ENCODE measurements around the gene RSAD1. TPM values are rescaled to one million over a fixed set of nuclear protein-coding genes. Genes with fewer than 3 reads are reported as not detected.

Gene RSAD1
- total and polyA plus RNA-seq, 10 of the 15 experiments (the other 5 are each of a cell fraction or from before 2014, with no cell fraction given): 2.5 to 28.1 (median 22.6) TPM

GRCh38 chr17:50447870-50448595 lies 30.6 kb upstream of the RSAD1 start:
- H3K36me3 ChIP-seq (ENCODE audit: control insufficient read depth in 2 of 2, insufficient read depth in 2 of 2, low read length in 1 of 2): no peaks in the 10 kb centered on the region
- H3K79me2 ChIP-seq (ENCODE audit: control insufficient read depth, insufficient read depth, low read length): no peaks in the 10 kb centered on the region
- no peak overlapping the region for H3K4me3 ChIP-seq
- peaks cover 11% of the 10 kb centered on the region for H3K4me1 ChIP-seq (ENCODE audit: control insufficient read depth, insufficient read depth, low read length)
- H3K9me3 ChIP-seq (replicated peaks; ENCODE audit: control insufficient read depth, insufficient read depth, low read length): no peaks in the 10 kb centered on the region
- no peaks in the 10 kb centered on the region for H3K27me3 ChIP-seq (replicated peaks in 1 of 2; ENCODE audit: control insufficient read depth in 2 of 2, insufficient read depth in 2 of 2, low read length in 1 of 2)
- H3K4me2 ChIP-seq (ENCODE audit: control insufficient read depth, insufficient read depth): no peak overlapping the region
- in situ Hi-C loops (cut with MboI) (no loop called here), intact Hi-C loops (cut with micrococcal nuclease; ENCODE audit: unreplicated experiment) (no loop called here)
- 81% methylated on average over 7 of the region's 7 CpGs for WGBS (ENCODE audit: insufficient coverage, insufficient replicate concordance, low lambda C conversion rate, missing lambda C conversion rate)
- ChIA-PET CTCF (no interaction called here), RAD21 (ENCODE audit: unreplicated experiment) (interaction anchor here (0.5 kb wide), 1 partner anchor 226 kb away, joined by 3 read pairs; no protein-coding TSS in a partner anchor), SMC1A (ENCODE audit: uncharacterized antibody, unreplicated experiment) (no interaction called here), POLR2A (no interaction called here)
- no peak overlapping the region for H3K27ac ChIP-seq (ENCODE audit: control insufficient read depth, insufficient read depth)
- BruUV-seq (replicated peaks): no TSS peak
- ATAC-seq (no peak), FAIRE-seq (no peak), DNase-seq (ENCODE audit: low read depth, low spot score) (no peak)
- H2AFZ ChIP-seq (ENCODE audit: control insufficient read depth, low read depth, low read length): no peak overlapping the region
- no peaks in the 10 kb centered on the region for H4K20me1 ChIP-seq (ENCODE audit: control insufficient read depth, insufficient read depth)
- H3K9ac ChIP-seq (ENCODE audit: control insufficient read depth, insufficient read depth, low read length): no peak overlapping the region
- TF ChIP-seq MYC (IDR thresholded peaks at IDR 0.05; ENCODE audit: insufficient read depth, insufficient read length, insufficient replicate concordance, low read length, severe bottlenecking) (no peak), BMI1 (IDR thresholded peaks at IDR 0.05; ENCODE audit: borderline replicate concordance) (no peak), TCF3 (IDR thresholded peaks at IDR 0.05; ENCODE audit: borderline replicate concordance, insufficient read depth, low read depth, low read length) (no peak), ESRRA (IDR thresholded peaks at IDR 0.05; ENCODE audit: low read length) (no peak), HDAC2 (IDR thresholded peaks at IDR 0.05) (no peak), GABPA (IDR thresholded peaks at IDR 0.05; ENCODE audit: low read depth) (no peak)
- TF ChIP-seq, protein P1, sequence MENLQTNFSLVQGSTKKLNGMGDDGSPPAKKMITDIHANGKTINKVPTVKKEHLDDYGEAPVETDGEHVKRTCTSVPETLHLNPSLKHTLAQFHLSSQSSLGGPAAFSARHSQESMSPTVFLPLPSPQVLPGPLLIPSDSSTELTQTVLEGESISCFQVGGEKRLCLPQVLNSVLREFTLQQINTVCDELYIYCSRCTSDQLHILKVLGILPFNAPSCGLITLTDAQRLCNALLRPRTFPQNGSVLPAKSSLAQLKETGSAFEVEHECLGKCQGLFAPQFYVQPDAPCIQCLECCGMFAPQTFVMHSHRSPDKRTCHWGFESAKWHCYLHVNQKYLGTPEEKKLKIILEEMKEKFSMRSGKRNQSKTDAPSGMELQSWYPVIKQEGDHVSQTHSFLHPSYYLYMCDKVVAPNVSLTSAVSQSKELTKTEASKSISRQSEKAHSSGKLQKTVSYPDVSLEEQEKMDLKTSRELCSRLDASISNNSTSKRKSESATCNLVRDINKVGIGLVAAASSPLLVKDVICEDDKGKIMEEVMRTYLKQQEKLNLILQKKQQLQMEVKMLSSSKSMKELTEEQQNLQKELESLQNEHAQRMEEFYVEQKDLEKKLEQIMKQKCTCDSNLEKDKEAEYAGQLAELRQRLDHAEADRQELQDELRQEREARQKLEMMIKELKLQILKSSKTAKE (IDR thresholded peaks at IDR 0.05; ENCODE audit: low read depth, poor library complexity, severe bottlenecking): no peak

Measured in GM12878 (cell line).